Stimulated activated CD4-positive, alpha-beta T cell treated with anti-CD3 and anti-CD28 coated beads, Interleukin-12 subunit alpha, Interleukin-12 subunit beta, amount 100 ng/mL, for 4 hours (primary cell): Measurements from ENCODE around the gene DOCK9.

Source experiments
- DNase-seq: peaks from one replicate; pipeline ENCODE4 v3.0.0-alpha.2; 2020

DOCK9 gene

GRCh38 chr13:98977568-98978265 is at the start of gene DOCK9:
TSS of gene DOCK9 (minus strand) at chr13:98978064. CDS start at chr13:98977909, 155 bp downstream.
- no peak for DNase-seq

- DNase-seq = no peak
These were observed 49.4 kb upstream of the DOCK9 start for GRCh38 chr13:99027260-99027659.

- DNase-seq = no peak
These were observed 45.1 kb upstream of the DOCK9 start for GRCh38 chr13:99022941-99023340.

GRCh38 chr13:99018418-99019180 is 40.7 kb upstream of the DOCK9 start:
- no peak for DNase-seq

GRCh38 chr13:99015606-99016490 is 38.0 kb upstream of the DOCK9 start:
- DNase-seq = no peak

- no peak for DNase-seq
These were observed 36.7 kb upstream of the DOCK9 start for GRCh38 chr13:99014522-99014921.

GRCh38 chr13:99013951-99014350 is 36.1 kb upstream of the DOCK9 start:
- DNase-seq = no peak

- no peak for DNase-seq
These were observed 34.7 kb upstream of the DOCK9 start for GRCh38 chr13:99012539-99012938.

GRCh38 chr13:99009987-99010551 is 32.2 kb upstream of the DOCK9 start:
- no peak for DNase-seq

- no peak for DNase-seq
These were observed 30.7 kb upstream of the DOCK9 start for GRCh38 chr13:99008577-99008976.

- DNase-seq = no peak
These were observed 29.6 kb upstream of the DOCK9 start for GRCh38 chr13:99007414-99007986.

- no peak for DNase-seq
These were observed 27.7 kb upstream of the DOCK9 start for GRCh38 chr13:99005609-99006008.

- DNase-seq = no peak
These were observed 27.1 kb upstream of the DOCK9 start for GRCh38 chr13:99004978-99005377.

GRCh38 chr13:99003851-99004471 is 26.1 kb upstream of the DOCK9 start:
- no peak for DNase-seq

- DNase-seq = no peak
These were observed 25.3 kb upstream of the DOCK9 start for GRCh38 chr13:99003186-99003585.

- no peak for DNase-seq
These were observed 24.4 kb upstream of the DOCK9 start for GRCh38 chr13:99002172-99002710.

GRCh38 chr13:99000137-99000536 is 22.3 kb upstream of the DOCK9 start:
- no peak for DNase-seq

GRCh38 chr13:98999639-98999952 is 21.7 kb upstream of the DOCK9 start:
- no peak for DNase-seq

GRCh38 chr13:98998831-98999638 is 21.2 kb upstream of the DOCK9 start:
- DNase-seq = no peak

GRCh38 chr13:98997738-98998641 is 20.1 kb upstream of the DOCK9 start:
- no peak for DNase-seq
